Caco-2 (cell line): ENCODE measurements around the gene PIK3R2. TPM values are rescaled to one million over a fixed set of nuclear protein-coding genes. Genes with fewer than 3 reads are reported as not detected.

Experiments used
- BruUV-seq: library from RNA; stranded (reverse); fragments of 400-500 nt; replicated peaks from 2 replicates; lab custom pipeline; 2021; lab: Mats Ljungman, UMichigan
- CTCF ChIA-PET: fragments of 300-600 bp; sonication (Branson Sonifier 250); formaldehyde crosslinking; loops from one replicate; lab custom pipeline; 2022; ENCODE audit warnings: antibody characterized with exemption; lab: Charles Lee
- POLR2A ChIA-PET: fragments of 300-600 bp; sonication (Branson Sonifier 250); formaldehyde crosslinking; loops from one replicate; lab custom pipeline; 2022; ENCODE audit warnings: antibody characterized with exemption; lab: Charles Lee
- DNase-seq, 2 experiments: peaks; one replicate each; pipeline versions ENCODE4 v3.0.0 to v3.0.0-alpha.2; 2020 to 2022
- H3K27me3 ChIP-seq: replicated peaks from 2 replicates; pipeline ENCODE4 v1.6.0; 2011; ENCODE audit warnings: low read length; ENCODE audit not compliant: control insufficient read depth, insufficient read depth
- H3K36me3 ChIP-seq: 2 replicates; pipeline ENCODE4 v1.5.1; 2011; ENCODE audit warnings: low read length; ENCODE audit not compliant: control insufficient read depth, insufficient read depth
- H3K4me1 ChIP-seq: fragments of 250-450 bp; sonication (Bioruptor Pico); 2 replicates; pipeline ENCODE4 v1.5.1; 2020; ENCODE audit warnings: mild to moderate bottlenecking
- H3K4me3 ChIP-seq: 2 replicates; pipeline ENCODE4 v1.5.1; 2011; ENCODE audit warnings: low read depth, mild to moderate bottlenecking, control low read depth, low read length
- H3K9me3 ChIP-seq: fragments of 250-450 bp; sonication (Bioruptor Pico); 2 replicates; pipeline ENCODE4 v1.5.1; 2020; ENCODE audit warnings: mild to moderate bottlenecking, moderate library complexity
- H3K27ac Mint-ChIP-seq: one replicate; pipeline ENCODE4 v1.8.0; 2022; ENCODE audit warnings: mixed read lengths; ENCODE audit not compliant: unreplicated experiment
- H3K27me3 Mint-ChIP-seq: one replicate; pipeline ENCODE4 v1.8.0; 2022; ENCODE audit warnings: mixed read lengths; ENCODE audit not compliant: insufficient read depth, unreplicated experiment
- H3K36me3 Mint-ChIP-seq: one replicate; pipeline ENCODE4 v1.8.0; 2022; ENCODE audit warnings: mild to moderate bottlenecking, mixed read lengths; ENCODE audit not compliant: insufficient read depth, unreplicated experiment
- H3K4me1 Mint-ChIP-seq: one replicate; pipeline ENCODE4 v1.8.0; 2022; ENCODE audit warnings: low read depth, mixed read lengths; ENCODE audit not compliant: unreplicated experiment
- H3K4me3 Mint-ChIP-seq: one replicate; pipeline ENCODE4 v1.8.0; 2022; ENCODE audit warnings: mild to moderate bottlenecking, moderate library complexity, mixed read lengths; ENCODE audit not compliant: unreplicated experiment
- H3K9me3 Mint-ChIP-seq: one replicate; pipeline ENCODE4 v1.8.0; 2022; ENCODE audit warnings: mixed read lengths; ENCODE audit not compliant: unreplicated experiment
- CTCF ChIP-seq, 2 experiments: fragments of 200-600 bp in 1 of 2; IDR thresholded peaks; 1 replicate in 1 of 2; 2 replicates in 1 of 2; pipeline versions ENCODE4 v1.5.1 to v1.8.0; 2011 to 2022; ENCODE audit warnings: antibody characterized with exemption in 1 of 2, control low read depth in 1 of 2, inconsistent platforms in 1 of 2, low read depth in 1 of 2, low read length in 1 of 2, mild to moderate bottlenecking in 1 of 2, moderate library complexity in 1 of 2; ENCODE audit not compliant: insufficient read depth in 1 of 2, severe bottlenecking in 1 of 2, unreplicated experiment in 1 of 2
- intact Hi-C: fragments of 100-400 bp; cut with micrococcal nuclease; formaldehyde crosslinking; loops from one replicate; pipeline ENCODE4 v1.10.0; 2022; ENCODE audit not compliant: unreplicated experiment
- total RNA-seq: library from RNA; stranded (reverse); gene quantifications from 2 replicates; pipeline ENCODE4 v1.2.3, GENCODE V29; 2022

PIK3R2 gene
- total RNA-seq, 1 experiment from 2014 or later = 34.3 TPM

GRCh38 chr19:18194181-18194530 lies 41.2 kb downstream of the PIK3R2 start:
- Mint-ChIP-seq H3K4me3 (peak overlapping the region; percentile 76), H3K36me3 (peaks cover 19% of the 10 kb centered on the region), H3K4me1 (no peaks in the 10 kb centered on the region), H3K9me3 (no peaks in the 10 kb centered on the region), H3K27me3 (no peaks in the 10 kb centered on the region), H3K27ac (peak overlapping the region; percentile 69)
- H3K27me3 ChIP-seq = no peaks in the 10 kb centered on the region
- intact Hi-C loops = no loop called here
- DNase-seq = no peak
- peaks cover 4% of the 10 kb centered on the region; the same call in 1 of the 2 replicates for H3K4me1 ChIP-seq
- H3K4me3 ChIP-seq = peak overlapping the region; percentile 77
- CTCF ChIA-PET = interaction anchor here (1.1 kb wide), 1 partner anchor 81 kb away, joined by 4 read pairs; no protein-coding TSS in a partner anchor
- no peaks in the 10 kb centered on the region for H3K9me3 ChIP-seq
- BruUV-seq = TSS peak; percentile 62
- no peaks in the 10 kb centered on the region; the same call in 1 of the 2 replicates for H3K36me3 ChIP-seq
- POLR2A ChIA-PET = no interaction called here
- no peak for TF ChIP-seq CTCF (IDR thresholded peaks at IDR 0.05; ENCODE audit: insufficient read depth in 1 of 2, low read depth in 1 of 2, low read length in 1 of 2, severe bottlenecking in 1 of 2, unreplicated experiment in 1 of 2)

GRCh38 chr19:18194554-18195238 lies 41.7 kb downstream of the PIK3R2 start:
- DNase-seq = no peak
- intact Hi-C loops = no loop called here
- TF ChIP-seq CTCF (IDR thresholded peaks at IDR 0.05; ENCODE audit: insufficient read depth in 1 of 2, low read depth in 1 of 2, low read length in 1 of 2, severe bottlenecking in 1 of 2, unreplicated experiment in 1 of 2) = no peak
- Histone ChIP-seq H3K4me1 (peaks cover 4% of the 10 kb centered on the region; the same call in 1 of the 2 replicates), H3K36me3 (no peaks in the 10 kb centered on the region; the same call in 1 of the 2 replicates), H3K4me3 (no peak overlapping the region; the same call in 1 of the 2 replicates), H3K27me3 (no peaks in the 10 kb centered on the region), H3K9me3 (no peaks in the 10 kb centered on the region)
- Mint-ChIP-seq H3K4me3 (peak overlapping the region; percentile 76), H3K4me1 (no peaks in the 10 kb centered on the region), H3K9me3 (no peaks in the 10 kb centered on the region), H3K36me3 (peaks cover 19% of the 10 kb centered on the region), H3K27me3 (no peaks in the 10 kb centered on the region), H3K27ac (no peak overlapping the region)
- ChIA-PET CTCF (interaction anchor here (1.1 kb wide), 1 partner anchor 81 kb away, joined by 4 read pairs; no protein-coding TSS in a partner anchor), POLR2A (no interaction called here)
- BruUV-seq = no TSS peak

GRCh38 chr19:18196511-18196845 lies 43.5 kb downstream of the PIK3R2 start:
- no peak overlapping the region for H3K4me3 Mint-ChIP-seq
- Histone ChIP-seq H3K9me3 (no peaks in the 10 kb centered on the region), H3K27me3 (no peaks in the 10 kb centered on the region), H3K4me3 (no peak overlapping the region), H3K36me3 (no peaks in the 10 kb centered on the region; the same call in 1 of the 2 replicates), H3K4me1 (peaks cover 4% of the 10 kb centered on the region; the same call in 1 of the 2 replicates)
- BruUV-seq = no TSS peak
- H3K9me3 Mint-ChIP-seq = no peaks in the 10 kb centered on the region
- intact Hi-C loops = no loop called here
- no peak overlapping the region for H3K27ac Mint-ChIP-seq
- H3K4me1 Mint-ChIP-seq = no peaks in the 10 kb centered on the region
- no peak for DNase-seq
- no peak for TF ChIP-seq CTCF (IDR thresholded peaks at IDR 0.05; ENCODE audit: insufficient read depth in 1 of 2, low read depth in 1 of 2, low read length in 1 of 2, severe bottlenecking in 1 of 2, unreplicated experiment in 1 of 2)
- ChIA-PET POLR2A (no interaction called here), CTCF (no interaction called here)
- no peaks in the 10 kb centered on the region for H3K27me3 Mint-ChIP-seq
- H3K36me3 Mint-ChIP-seq = peaks cover 19% of the 10 kb centered on the region
